Adipocyte (in vitro differentiated cells): ENCODE measurements around the gene EPB41.
"Not testable (repeated sequence)": the region's sequence is repeated elsewhere in the genome, so short reads cannot be mapped to it uniquely, and the experiment has no call there.

Experiments
- DNase-seq: peaks from one replicate; pipeline ENCODE4 v3.0.0-alpha.2; 2015; ENCODE audit warnings: low read depth
- H3K27me3 ChIP-seq: replicated peaks from 2 replicates; pipeline ENCODE4 v1.7.0; 2013; ENCODE audit warnings: mild to moderate bottlenecking, low read length, moderate library complexity; ENCODE audit not compliant: control insufficient read depth, insufficient read depth
- H3K36me3 ChIP-seq: 2 replicates; pipeline ENCODE4 v1.7.0; 2013; ENCODE audit warnings: low read length, mild to moderate bottlenecking, moderate library complexity; ENCODE audit not compliant: control insufficient read depth, insufficient read depth, severe bottlenecking
- H3K4me1 ChIP-seq: 2 replicates; pipeline ENCODE4 v1.7.0; 2013; ENCODE audit warnings: mild to moderate bottlenecking, low read length, moderate library complexity; ENCODE audit not compliant: control insufficient read depth, insufficient read depth
- H3K4me3 ChIP-seq: 2 replicates; pipeline ENCODE4 v1.7.0; 2013; ENCODE audit warnings: mild to moderate bottlenecking, low read length, moderate library complexity
- H3K9ac ChIP-seq: 2 replicates; pipeline ENCODE4 v1.7.0; 2013; ENCODE audit warnings: mild to moderate bottlenecking, low read length, moderate library complexity
- H3K9me3 ChIP-seq: 2 replicates; pipeline ENCODE4 v1.7.0; 2013; ENCODE audit warnings: mild to moderate bottlenecking, low read length, moderate library complexity; ENCODE audit not compliant: control insufficient read depth

Gene EPB41

GRCh38 chr1:29062157-29062942 is 148.0 kb downstream of the EPB41 start:
- no peak for DNase-seq
- Histone ChIP-seq H3K9me3 (no peaks in the 10 kb centered on the region), H3K4me3 (no peak overlapping the region), H3K36me3 (peaks cover 8% of the 10 kb centered on the region), H3K4me1 (peaks cover 15% of the 10 kb centered on the region), H3K27me3 (no peaks in the 10 kb centered on the region), H3K9ac (no peak overlapping the region)

- Histone ChIP-seq H3K9ac (no peak overlapping the region), H3K4me1 (peaks cover 2% of the 10 kb centered on the region), H3K36me3 (peaks cover 8% of the 10 kb centered on the region), H3K9me3 (no peaks in the 10 kb centered on the region), H3K4me3 (no peak overlapping the region), H3K27me3 (no peaks in the 10 kb centered on the region)
- no peak for DNase-seq
These were observed 149.7 kb downstream of the EPB41 start for GRCh38 chr1:29064064-29064463.

GRCh38 chr1:29077155-29077554 is 162.8 kb downstream of the EPB41 start:
- no peaks in the 10 kb centered on the region for H3K9me3 ChIP-seq
- H3K9ac ChIP-seq = no peak overlapping the region
- H3K4me3 ChIP-seq = no peak overlapping the region
- H3K4me1 ChIP-seq = no peaks in the 10 kb centered on the region
- H3K27me3 ChIP-seq = no peaks in the 10 kb centered on the region
- H3K36me3 ChIP-seq = no peaks in the 10 kb centered on the region
- no peak for DNase-seq

- H3K4me1 ChIP-seq, H3K27me3 ChIP-seq, H3K4me3 ChIP-seq, DNase-seq, H3K9me3 ChIP-seq, H3K9ac ChIP-seq, H3K36me3 ChIP-seq: not testable (repeated sequence)
These were observed 165.7 kb downstream of the EPB41 start for GRCh38 chr1:29079916-29080629.

- Histone ChIP-seq H3K36me3 (no peaks in the 10 kb centered on the region), H3K9ac (no peak overlapping the region), H3K27me3 (no peaks in the 10 kb centered on the region), H3K4me3 (no peak overlapping the region), H3K4me1 (peaks cover 5% of the 10 kb centered on the region), H3K9me3 (no peaks in the 10 kb centered on the region)
- no peak for DNase-seq
These were observed 166.8 kb downstream of the EPB41 start for GRCh38 chr1:29081201-29081600.

GRCh38 chr1:29082519-29082918 is 168.2 kb downstream of the EPB41 start:
- no peak for DNase-seq
- Histone ChIP-seq H3K36me3 (no peaks in the 10 kb centered on the region), H3K4me1 (peaks cover 5% of the 10 kb centered on the region), H3K9ac (no peak overlapping the region), H3K27me3 (no peaks in the 10 kb centered on the region), H3K4me3 (no peak overlapping the region), H3K9me3 (no peaks in the 10 kb centered on the region)

- Histone ChIP-seq H3K27me3 (no peaks in the 10 kb centered on the region), H3K4me3 (no peak overlapping the region), H3K4me1 (peaks cover 5% of the 10 kb centered on the region), H3K9ac (no peak overlapping the region), H3K36me3 (no peaks in the 10 kb centered on the region), H3K9me3 (no peaks in the 10 kb centered on the region)
- no peak for DNase-seq
These were observed 169.2 kb downstream of the EPB41 start for GRCh38 chr1:29083317-29084195.

GRCh38 chr1:29084196-29084521 is 169.8 kb downstream of the EPB41 start:
- H3K4me1 ChIP-seq = peaks cover 5% of the 10 kb centered on the region
- H3K4me3 ChIP-seq = no peak overlapping the region
- H3K9me3 ChIP-seq = no peaks in the 10 kb centered on the region
- H3K27me3 ChIP-seq = no peaks in the 10 kb centered on the region
- no peaks in the 10 kb centered on the region for H3K36me3 ChIP-seq
- no peak for DNase-seq
- no peak overlapping the region for H3K9ac ChIP-seq

GRCh38 chr1:29090937-29091618 is 176.7 kb downstream of the EPB41 start:
- Histone ChIP-seq H3K4me1 (no peaks in the 10 kb centered on the region), H3K4me3 (no peak overlapping the region), H3K27me3 (no peaks in the 10 kb centered on the region), H3K36me3 (no peaks in the 10 kb centered on the region), H3K9me3 (no peaks in the 10 kb centered on the region), H3K9ac (no peak overlapping the region)
- DNase-seq = no peak

- H3K4me1 ChIP-seq, H3K9ac ChIP-seq, H3K4me3 ChIP-seq, H3K27me3 ChIP-seq, H3K36me3 ChIP-seq, H3K9me3 ChIP-seq, DNase-seq: not testable (repeated sequence)
These were observed 178.3 kb downstream of the EPB41 start for GRCh38 chr1:29092704-29093103.

- no peak overlapping the region for H3K4me3 ChIP-seq
- DNase-seq = no peak
- no peaks in the 10 kb centered on the region for H3K4me1 ChIP-seq
- H3K9ac ChIP-seq = no peak overlapping the region
- no peaks in the 10 kb centered on the region for H3K9me3 ChIP-seq
- peaks cover 4% of the 10 kb centered on the region for H3K36me3 ChIP-seq
- H3K27me3 ChIP-seq = no peaks in the 10 kb centered on the region
These were observed 180.1 kb downstream of the EPB41 start for GRCh38 chr1:29094433-29094832.
